ENCODE results near the gene RNF11. TPM values are rescaled to one million over a fixed set of nuclear protein-coding genes. Genes with fewer than 3 reads are reported as not detected.

RNF11 gene
- total RNA-seq, 1 experiment from 2014 or later, result 67.5 TPM

DNA sequence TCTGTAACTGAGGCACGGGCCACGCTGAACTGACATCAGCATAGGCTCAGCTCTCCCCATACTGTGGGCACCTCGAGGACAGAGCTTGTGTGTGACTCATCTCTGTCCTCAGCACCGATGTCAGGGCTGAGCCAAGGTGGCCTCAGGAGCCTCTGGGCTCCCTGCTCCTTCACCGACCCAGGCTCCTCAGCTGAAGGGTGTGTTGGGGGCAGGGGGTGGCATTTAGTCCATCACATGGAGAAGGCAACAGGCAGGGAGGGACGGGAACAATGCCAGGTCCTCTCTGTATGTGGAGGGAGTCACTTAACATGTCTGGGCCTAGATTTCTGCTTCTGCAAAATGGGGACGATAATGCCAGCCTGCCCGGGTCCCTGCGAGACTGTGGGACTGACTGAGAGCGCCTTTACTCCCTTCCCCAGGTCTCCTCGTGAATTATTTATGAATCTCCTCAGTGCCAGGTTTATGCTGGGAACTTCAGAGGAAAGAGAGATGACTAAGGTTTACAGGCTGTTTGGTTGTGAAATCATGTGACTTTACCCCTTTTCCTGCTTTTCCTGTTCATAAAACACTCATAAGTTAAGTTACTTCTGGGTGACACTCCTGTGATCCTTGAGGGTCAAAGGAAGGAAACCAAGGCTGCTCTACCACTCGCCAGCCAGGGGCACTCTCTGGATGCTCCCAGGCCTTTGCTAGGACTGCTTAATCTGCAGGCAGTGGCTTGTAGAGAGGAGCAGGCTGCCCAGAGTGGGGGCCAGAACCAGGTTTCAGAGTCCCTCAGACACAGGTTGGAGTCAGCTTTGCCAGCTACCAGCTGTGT, 78.1 kb downstream of the RNF11 start:
- BruUV-seq (replicated peaks), result no TSS peak
- Histone ChIP-seq H3K4me1 (ENCODE audit: insufficient read depth, low read length, poor library complexity, severe bottlenecking) (peaks cover 9% of the 10 kb centered on the region), H3K9me3 (ENCODE audit: low read depth, low read length, poor library complexity, severe bottlenecking) (no peaks in the 10 kb centered on the region), H3K4me3 (ENCODE audit: low read depth, low read length, poor library complexity, severe bottlenecking) (no peak overlapping the region), H3K27me3 (replicated peaks; ENCODE audit: insufficient read depth, low read depth, low read length, poor library complexity) (no peaks in the 10 kb centered on the region), H3K36me3 (ENCODE audit: insufficient read depth, low read length, poor library complexity, severe bottlenecking) (no peaks in the 10 kb centered on the region), H3K27ac (ENCODE audit: low read depth, low read length, poor library complexity, severe bottlenecking) (peak overlapping the region; percentile 12)
- intact Hi-C loops (cut with micrococcal nuclease; ENCODE audit: unreplicated experiment), result no loop called here
- DNase-seq (ENCODE audit: low spot score), result peak; percentile 49
- ChIA-PET POLR2A (ENCODE audit: low non-redundant PET) (no interaction called here), CTCF (no interaction called here)
- no peak for TF ChIP-seq CTCF (conservative IDR thresholded peaks at IDR 0.05; ENCODE audit: low read depth, low read length)
- TF ChIP-seq EZH2 (IDR thresholded peaks at IDR 0.05; ENCODE audit: borderline replicate concordance, low read depth, low read length, poor library complexity, severe bottlenecking), result no peak

GRCh38 chr1:51314974-51315373, 78.9 kb downstream of the RNF11 start:
- Histone ChIP-seq H3K27me3 (replicated peaks; ENCODE audit: insufficient read depth, low read depth, low read length, poor library complexity) (no peaks in the 10 kb centered on the region), H3K4me1 (ENCODE audit: insufficient read depth, low read length, poor library complexity, severe bottlenecking) (peaks cover 9% of the 10 kb centered on the region), H3K4me3 (ENCODE audit: low read depth, low read length, poor library complexity, severe bottlenecking) (no peak overlapping the region), H3K27ac (ENCODE audit: low read depth, low read length, poor library complexity, severe bottlenecking) (no peak overlapping the region), H3K36me3 (ENCODE audit: insufficient read depth, low read length, poor library complexity, severe bottlenecking) (no peaks in the 10 kb centered on the region), H3K9me3 (ENCODE audit: low read depth, low read length, poor library complexity, severe bottlenecking) (no peaks in the 10 kb centered on the region)
- BruUV-seq (replicated peaks), result no TSS peak
- ChIA-PET CTCF (interaction anchor here (1.0 kb wide), 1 partner anchor 20 kb away, joined by 3 read pairs; no protein-coding TSS in a partner anchor), POLR2A (ENCODE audit: low non-redundant PET) (no interaction called here)
- TF ChIP-seq CTCF (conservative IDR thresholded peaks at IDR 0.05; ENCODE audit: low read depth, low read length) (no peak), EZH2 (IDR thresholded peaks at IDR 0.05; ENCODE audit: borderline replicate concordance, low read depth, low read length, poor library complexity, severe bottlenecking) (no peak)
- intact Hi-C loops (cut with micrococcal nuclease; ENCODE audit: unreplicated experiment), result no loop called here
- DNase-seq (ENCODE audit: low spot score), result no peak

DNA sequence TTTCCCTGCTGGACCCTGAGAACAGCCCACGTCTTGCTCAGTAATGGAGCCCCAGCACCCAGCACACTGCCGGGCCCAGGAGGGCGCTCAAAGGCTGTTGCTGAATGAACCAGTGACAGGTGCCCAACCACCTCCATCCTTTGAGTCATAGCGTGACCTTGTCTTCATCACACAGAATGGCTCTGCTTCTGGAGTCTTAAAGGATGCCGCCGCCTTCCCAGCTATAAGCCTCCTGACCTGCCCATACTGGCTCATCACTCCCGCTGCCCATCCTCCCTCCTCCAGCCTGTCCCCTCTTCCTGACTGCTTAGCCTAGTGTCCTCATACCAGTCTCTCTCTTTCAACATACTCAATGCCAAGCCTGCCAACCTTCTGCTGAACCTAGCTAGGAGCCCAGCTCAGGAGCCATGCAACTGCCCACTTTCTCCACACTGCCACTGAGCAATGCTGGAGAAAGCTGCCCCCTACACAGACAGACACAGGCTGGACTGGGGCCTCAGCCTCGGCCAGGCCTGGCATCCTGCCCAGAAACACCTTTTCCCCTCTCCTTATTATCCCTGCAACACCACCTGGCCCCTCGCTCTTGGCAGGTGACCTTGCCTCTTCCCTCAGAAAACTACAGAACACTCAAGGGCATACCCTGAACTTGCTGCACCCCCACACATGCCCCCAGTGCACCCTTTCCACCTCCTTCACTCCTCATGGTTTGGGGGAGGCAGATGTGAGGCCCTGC, 80.2 kb downstream of the RNF11 start:
- TF ChIP-seq EZH2 (IDR thresholded peaks at IDR 0.05; ENCODE audit: borderline replicate concordance, low read depth, low read length, poor library complexity, severe bottlenecking) (no peak), CTCF (conservative IDR thresholded peaks at IDR 0.05; ENCODE audit: low read depth, low read length) (no peak)
- ChIA-PET POLR2A (ENCODE audit: low non-redundant PET) (no interaction called here), CTCF (no interaction called here)
- Histone ChIP-seq H3K36me3 (ENCODE audit: insufficient read depth, low read length, poor library complexity, severe bottlenecking) (no peaks in the 10 kb centered on the region), H3K4me3 (ENCODE audit: low read depth, low read length, poor library complexity, severe bottlenecking) (no peak overlapping the region), H3K9me3 (ENCODE audit: low read depth, low read length, poor library complexity, severe bottlenecking) (no peaks in the 10 kb centered on the region), H3K4me1 (ENCODE audit: insufficient read depth, low read length, poor library complexity, severe bottlenecking) (peaks cover 9% of the 10 kb centered on the region), H3K27ac (ENCODE audit: low read depth, low read length, poor library complexity, severe bottlenecking) (no peak overlapping the region), H3K27me3 (replicated peaks; ENCODE audit: insufficient read depth, low read depth, low read length, poor library complexity) (no peaks in the 10 kb centered on the region)
- DNase-seq (ENCODE audit: low spot score), result no peak
- intact Hi-C loops (cut with micrococcal nuclease; ENCODE audit: unreplicated experiment), result no loop called here
- no TSS peak for BruUV-seq (replicated peaks)
